Activated CD4-positive, alpha-beta T cell treated with anti-CD3 and anti-CD28 coated beads, Interleukin-2, amount 10 ng/mL, durations not matched to agents 7 days and 5 days (primary cell): ENCODE data around the gene GRIA3. TPM values are rescaled to one million over a fixed set of nuclear protein-coding genes. Genes with fewer than 3 reads are reported as not detected.

Experiments used
- CTCF ChIA-PET: fragments of 350-600 bp; sonication (Branson Sonifier 250); formaldehyde crosslinking; loops from one replicate; lab custom pipeline; 2021; ENCODE audit warnings: antibody characterized with exemption; lab: Charles Lee
- POLR2A ChIA-PET: fragments of 350-600 bp; sonication (Branson Sonifier 250); formaldehyde crosslinking; loops from one replicate; lab custom pipeline; 2021; ENCODE audit warnings: antibody characterized with exemption; lab: Charles Lee
- DNase-seq: peaks from one replicate; pipeline ENCODE4 v3.0.0-alpha.2; 2020
- H3K27ac Mint-ChIP-seq: one replicate; pipeline ENCODE4 v1.8.0; 2021; ENCODE audit warnings: mild to moderate bottlenecking, moderate library complexity, mixed read lengths
- H3K27me3 Mint-ChIP-seq: one replicate; pipeline ENCODE4 v1.8.0; 2021; ENCODE audit warnings: mixed read lengths
- H3K36me3 Mint-ChIP-seq: one replicate; pipeline ENCODE4 v1.8.0; 2021; ENCODE audit warnings: low read depth, mixed read lengths
- H3K4me1 Mint-ChIP-seq: one replicate; pipeline ENCODE4 v1.8.0; 2021; ENCODE audit warnings: mixed read lengths
- H3K4me3 Mint-ChIP-seq: one replicate; pipeline ENCODE4 v1.8.0; 2021; ENCODE audit warnings: mild to moderate bottlenecking, moderate library complexity, mixed read lengths
- H3K9me3 Mint-ChIP-seq: one replicate; pipeline ENCODE4 v1.8.0; 2021; ENCODE audit warnings: mixed read lengths
- total RNA-seq, 2 experiments: library from RNA; stranded (reverse); gene quantifications; one replicate each; pipeline ENCODE4 v1.2.3, GENCODE V29; 2021

Gene GRIA3
- total RNA-seq, 2 experiments from 2014 or later = not detected

DNA sequence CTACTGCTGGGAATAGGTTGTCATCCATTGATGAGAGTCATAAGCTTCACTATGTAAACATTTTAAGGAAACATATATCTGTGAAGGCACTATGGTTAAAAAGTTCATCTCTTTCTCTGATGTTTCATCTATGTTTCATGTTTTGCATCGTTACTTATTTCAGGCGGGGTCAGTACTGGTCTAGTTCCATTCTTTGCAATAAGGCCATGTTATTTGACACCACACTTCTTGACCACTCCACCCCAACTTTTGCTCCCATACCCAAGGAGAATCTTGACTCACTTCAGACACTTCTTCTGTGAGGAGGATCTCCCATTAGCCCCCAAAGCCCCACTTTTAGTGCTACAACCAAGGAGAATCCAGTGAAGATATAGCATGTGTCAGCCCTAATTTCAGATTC is 119.4 kb downstream of the GRIA3 start:
- H3K9me3 Mint-ChIP-seq = no peaks in the 10 kb centered on the region
- H3K4me3 Mint-ChIP-seq = no peak overlapping the region
- H3K27ac Mint-ChIP-seq = no peak overlapping the region
- H3K27me3 Mint-ChIP-seq = no peaks in the 10 kb centered on the region
- H3K36me3 Mint-ChIP-seq = no peaks in the 10 kb centered on the region
- POLR2A ChIA-PET = no interaction called here
- no peak for DNase-seq
- CTCF ChIA-PET = no interaction called here
- H3K4me1 Mint-ChIP-seq = no peaks in the 10 kb centered on the region

DNA sequence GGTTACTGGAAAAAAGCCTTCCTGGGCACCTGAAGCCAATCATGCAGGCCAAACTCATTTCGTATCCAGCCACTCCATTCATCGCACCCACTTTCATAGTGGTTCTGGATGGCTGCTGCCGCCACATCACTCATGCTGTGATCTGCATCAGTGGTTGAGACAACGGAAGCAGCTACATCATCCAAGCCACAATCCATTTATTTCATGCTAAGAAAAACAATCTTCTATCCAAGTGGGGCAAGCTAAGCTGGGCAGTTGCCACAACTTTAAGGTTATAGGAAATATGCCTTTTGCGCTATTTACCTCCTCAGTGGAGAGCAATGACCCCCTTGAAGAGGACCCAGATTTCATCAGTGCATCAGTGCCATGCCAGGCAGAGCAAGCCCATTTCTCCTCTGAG is 124.6 kb downstream of the GRIA3 start:
- DNase-seq = no peak
- no peaks in the 10 kb centered on the region for H3K27me3 Mint-ChIP-seq
- H3K36me3 Mint-ChIP-seq = no peaks in the 10 kb centered on the region
- H3K4me3 Mint-ChIP-seq = no peak overlapping the region
- H3K4me1 Mint-ChIP-seq = no peaks in the 10 kb centered on the region
- H3K27ac Mint-ChIP-seq = no peak overlapping the region
- no peaks in the 10 kb centered on the region for H3K9me3 Mint-ChIP-seq
- ChIA-PET CTCF (no interaction called here), POLR2A (no interaction called here)

GRCh38 chrX:123310112-123310511 is 126.0 kb downstream of the GRIA3 start:
- H3K27me3 Mint-ChIP-seq = no peaks in the 10 kb centered on the region
- DNase-seq = no peak
- no peak overlapping the region for H3K27ac Mint-ChIP-seq
- POLR2A ChIA-PET = no interaction called here
- CTCF ChIA-PET = no interaction called here
- no peaks in the 10 kb centered on the region for H3K4me1 Mint-ChIP-seq
- H3K9me3 Mint-ChIP-seq = no peaks in the 10 kb centered on the region
- no peaks in the 10 kb centered on the region for H3K36me3 Mint-ChIP-seq
- no peak overlapping the region for H3K4me3 Mint-ChIP-seq

DNA sequence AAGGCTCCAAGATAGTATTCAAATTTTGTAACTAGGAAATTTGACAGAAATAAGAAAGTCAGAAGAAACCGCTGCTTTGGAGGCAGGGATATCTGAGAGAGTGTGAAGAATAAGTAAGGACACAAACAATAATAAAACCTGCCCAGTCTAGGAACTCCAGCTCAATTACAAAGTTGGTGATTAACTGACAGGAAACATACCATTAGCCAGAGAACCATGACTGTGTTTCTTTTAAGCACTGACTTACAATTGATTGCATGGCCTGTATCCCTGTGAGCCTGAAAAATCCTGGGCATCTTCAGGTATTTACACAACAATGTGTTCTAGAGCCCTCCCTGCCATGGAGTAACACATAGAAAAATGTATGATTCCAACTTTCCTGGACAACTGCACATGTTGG is 127.4 kb downstream of the GRIA3 start:
- no peaks in the 10 kb centered on the region for H3K9me3 Mint-ChIP-seq
- no peak overlapping the region for H3K27ac Mint-ChIP-seq
- no peak for DNase-seq
- POLR2A ChIA-PET = no interaction called here
- H3K27me3 Mint-ChIP-seq = no peaks in the 10 kb centered on the region
- no peaks in the 10 kb centered on the region for H3K4me1 Mint-ChIP-seq
- CTCF ChIA-PET = no interaction called here
- H3K4me3 Mint-ChIP-seq = no peak overlapping the region
- H3K36me3 Mint-ChIP-seq = no peaks in the 10 kb centered on the region

- Mint-ChIP-seq H3K36me3 (no peaks in the 10 kb centered on the region), H3K4me1 (no peaks in the 10 kb centered on the region), H3K4me3 (no peak overlapping the region), H3K27me3 (no peaks in the 10 kb centered on the region), H3K27ac (no peak overlapping the region), H3K9me3 (no peaks in the 10 kb centered on the region)
- no peak for DNase-seq
- ChIA-PET CTCF (no interaction called here), POLR2A (no interaction called here)
Observed at GRCh38 chrX:123313486-123313885, 129.4 kb downstream of the GRIA3 start.

DNA sequence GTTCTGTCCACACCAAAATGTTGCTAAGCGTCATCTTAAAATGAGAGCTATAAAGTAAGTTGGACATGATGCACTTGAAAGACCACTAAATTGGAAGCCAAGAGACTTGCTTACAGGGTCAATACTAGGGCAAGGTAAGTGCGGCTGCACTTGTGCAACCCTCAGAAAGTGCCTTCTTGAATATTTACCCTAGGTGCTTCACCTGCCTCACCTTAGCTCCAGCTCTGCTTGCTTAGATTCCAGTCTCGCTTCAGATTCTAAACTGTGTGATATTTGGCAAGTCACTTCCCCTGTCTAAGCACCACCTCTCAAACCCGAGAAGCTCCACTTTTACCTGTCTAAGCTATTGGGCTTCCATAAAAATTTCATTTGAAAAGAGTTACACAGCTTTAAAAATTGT is 136.5 kb downstream of the GRIA3 start:
- ChIA-PET POLR2A (no interaction called here), CTCF (no interaction called here)
- H3K9me3 Mint-ChIP-seq = no peaks in the 10 kb centered on the region
- no peak overlapping the region for H3K27ac Mint-ChIP-seq
- no peaks in the 10 kb centered on the region for H3K36me3 Mint-ChIP-seq
- H3K4me1 Mint-ChIP-seq = no peaks in the 10 kb centered on the region
- no peaks in the 10 kb centered on the region for H3K27me3 Mint-ChIP-seq
- H3K4me3 Mint-ChIP-seq = no peak overlapping the region
- DNase-seq = no peak

GRCh38 chrX:123322536-123322935 is 138.5 kb downstream of the GRIA3 start:
- no peak for DNase-seq
- CTCF ChIA-PET = interaction anchor here (0.7 kb wide), 1 partner anchor 15 kb away, joined by 3 read pairs; no protein-coding TSS in a partner anchor
- POLR2A ChIA-PET = no interaction called here
- H3K4me3 Mint-ChIP-seq = no peak overlapping the region
- H3K4me1 Mint-ChIP-seq = no peaks in the 10 kb centered on the region
- no peaks in the 10 kb centered on the region for H3K36me3 Mint-ChIP-seq
- no peaks in the 10 kb centered on the region for H3K27me3 Mint-ChIP-seq
- H3K9me3 Mint-ChIP-seq = no peaks in the 10 kb centered on the region
- no peak overlapping the region for H3K27ac Mint-ChIP-seq

GRCh38 chrX:123324625-123325024 is 140.5 kb downstream of the GRIA3 start:
- DNase-seq = no peak
- Mint-ChIP-seq H3K27ac (no peak overlapping the region), H3K9me3 (no peaks in the 10 kb centered on the region), H3K4me3 (no peak overlapping the region), H3K27me3 (no peaks in the 10 kb centered on the region), H3K36me3 (no peaks in the 10 kb centered on the region), H3K4me1 (no peaks in the 10 kb centered on the region)
- CTCF ChIA-PET = no interaction called here
- POLR2A ChIA-PET = no interaction called here

DNA sequence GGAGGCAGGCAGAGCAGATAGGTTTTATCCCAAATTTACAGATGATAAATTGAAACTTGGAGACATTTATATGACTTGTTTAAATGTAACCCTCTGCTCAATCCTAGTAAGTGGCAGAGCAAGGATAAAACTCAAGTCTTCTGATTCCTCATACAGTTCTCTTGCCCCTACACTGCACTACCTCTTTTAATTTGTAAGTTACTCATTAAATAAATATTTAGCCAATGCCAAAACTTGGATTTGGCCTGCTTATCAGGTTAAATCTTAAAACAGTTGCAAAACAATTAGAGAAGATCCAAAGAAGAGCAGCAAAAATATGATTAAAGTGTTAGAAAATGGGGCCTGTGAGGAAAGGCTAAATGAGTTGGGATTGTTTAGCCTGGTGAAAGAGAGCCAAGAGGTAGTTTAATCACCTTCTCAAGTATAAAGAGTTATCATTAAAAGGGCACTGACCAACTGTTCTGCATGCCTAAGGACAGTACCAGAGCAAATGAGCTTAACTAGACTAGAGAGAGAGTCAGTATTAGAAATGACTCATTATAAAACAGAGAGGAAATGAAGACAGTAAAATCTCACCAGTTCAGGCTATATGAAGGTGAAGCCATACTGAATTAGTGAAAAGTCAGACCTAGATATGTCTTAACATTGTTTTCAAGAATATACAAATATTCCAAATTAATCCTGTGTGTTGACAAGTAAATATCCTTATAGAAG is 146.3 kb downstream of the GRIA3 start:
- H3K4me3 Mint-ChIP-seq = no peak overlapping the region
- no peak overlapping the region for H3K27ac Mint-ChIP-seq
- H3K9me3 Mint-ChIP-seq = no peaks in the 10 kb centered on the region
- H3K27me3 Mint-ChIP-seq = no peaks in the 10 kb centered on the region
- H3K4me1 Mint-ChIP-seq = no peaks in the 10 kb centered on the region
- ChIA-PET POLR2A (no interaction called here), CTCF (no interaction called here)
- H3K36me3 Mint-ChIP-seq = no peaks in the 10 kb centered on the region
- no peak for DNase-seq

DNA sequence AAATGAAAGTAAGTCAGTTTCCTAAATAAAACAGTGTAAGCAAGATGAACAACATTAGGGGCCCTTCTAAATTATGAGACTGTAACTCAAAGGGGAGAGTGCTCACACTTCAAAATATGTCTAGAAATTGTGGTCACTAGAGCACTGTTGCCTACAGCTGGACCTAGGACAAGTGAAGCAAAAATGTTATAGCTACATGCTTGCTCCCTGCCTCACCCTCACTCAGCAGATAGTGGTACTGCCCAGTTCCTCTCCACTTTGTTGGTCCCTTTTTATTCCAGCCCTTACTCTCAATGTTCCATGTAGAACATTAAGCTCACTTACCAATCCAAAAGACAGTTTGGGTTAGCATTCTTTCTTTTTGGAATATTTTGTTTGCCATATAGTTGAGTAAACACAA is 147.3 kb downstream of the GRIA3 start:
- H3K9me3 Mint-ChIP-seq = no peaks in the 10 kb centered on the region
- CTCF ChIA-PET = no interaction called here
- no peak overlapping the region for H3K4me3 Mint-ChIP-seq
- H3K4me1 Mint-ChIP-seq = no peaks in the 10 kb centered on the region
- POLR2A ChIA-PET = no interaction called here
- DNase-seq = no peak
- H3K27me3 Mint-ChIP-seq = no peaks in the 10 kb centered on the region
- no peak overlapping the region for H3K27ac Mint-ChIP-seq
- no peaks in the 10 kb centered on the region for H3K36me3 Mint-ChIP-seq

- no peaks in the 10 kb centered on the region for H3K4me1 Mint-ChIP-seq
- no peaks in the 10 kb centered on the region for H3K36me3 Mint-ChIP-seq
- H3K9me3 Mint-ChIP-seq = no peaks in the 10 kb centered on the region
- POLR2A ChIA-PET = no interaction called here
- DNase-seq = no peak
- no peak overlapping the region for H3K27ac Mint-ChIP-seq
- H3K4me3 Mint-ChIP-seq = no peak overlapping the region
- no peaks in the 10 kb centered on the region for H3K27me3 Mint-ChIP-seq
- CTCF ChIA-PET = no interaction called here
Observed at GRCh38 chrX:123331859-123332258, 147.8 kb downstream of the GRIA3 start.

DNA sequence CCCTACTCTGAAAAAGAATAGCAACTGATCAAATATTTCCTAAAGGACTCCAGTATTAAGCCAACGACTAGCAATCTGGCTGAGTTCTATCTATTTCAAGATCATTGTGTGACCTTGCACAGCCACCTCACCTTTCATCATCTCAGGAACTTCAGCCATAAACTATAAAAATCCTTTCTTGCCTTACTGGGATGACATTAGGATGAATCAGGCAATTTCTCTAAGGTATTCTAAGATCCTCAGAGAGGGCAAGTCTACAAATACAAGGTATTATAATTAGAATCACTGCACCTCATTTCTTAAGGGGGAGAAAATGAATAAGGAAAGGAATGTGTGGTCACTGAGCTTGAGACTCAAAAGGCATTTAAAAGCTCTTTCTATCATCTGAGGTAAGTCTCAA is 152.6 kb downstream of the GRIA3 start:
- Mint-ChIP-seq H3K4me1 (no peaks in the 10 kb centered on the region), H3K36me3 (no peaks in the 10 kb centered on the region), H3K27ac (no peak overlapping the region), H3K9me3 (no peaks in the 10 kb centered on the region), H3K27me3 (no peaks in the 10 kb centered on the region), H3K4me3 (no peak overlapping the region)
- ChIA-PET POLR2A (no interaction called here), CTCF (interaction anchor here (0.8 kb wide), 2 partner anchors 10 to 14 kb away, joined by 3 to 4 read pairs; no protein-coding TSS in a partner anchor)
- DNase-seq = no peak

- H3K27ac Mint-ChIP-seq = no peak overlapping the region
- no peak overlapping the region for H3K4me3 Mint-ChIP-seq
- no peak for DNase-seq
- ChIA-PET CTCF (no interaction called here), POLR2A (no interaction called here)
- H3K4me1 Mint-ChIP-seq = no peaks in the 10 kb centered on the region
- H3K27me3 Mint-ChIP-seq = no peaks in the 10 kb centered on the region
- H3K9me3 Mint-ChIP-seq = no peaks in the 10 kb centered on the region
- H3K36me3 Mint-ChIP-seq = no peaks in the 10 kb centered on the region
Observed at GRCh38 chrX:123337886-123338639, 154.0 kb downstream of the GRIA3 start.
